Measurements from ENCODE around the gene STARD13.

The STARD13 gene

DNA sequence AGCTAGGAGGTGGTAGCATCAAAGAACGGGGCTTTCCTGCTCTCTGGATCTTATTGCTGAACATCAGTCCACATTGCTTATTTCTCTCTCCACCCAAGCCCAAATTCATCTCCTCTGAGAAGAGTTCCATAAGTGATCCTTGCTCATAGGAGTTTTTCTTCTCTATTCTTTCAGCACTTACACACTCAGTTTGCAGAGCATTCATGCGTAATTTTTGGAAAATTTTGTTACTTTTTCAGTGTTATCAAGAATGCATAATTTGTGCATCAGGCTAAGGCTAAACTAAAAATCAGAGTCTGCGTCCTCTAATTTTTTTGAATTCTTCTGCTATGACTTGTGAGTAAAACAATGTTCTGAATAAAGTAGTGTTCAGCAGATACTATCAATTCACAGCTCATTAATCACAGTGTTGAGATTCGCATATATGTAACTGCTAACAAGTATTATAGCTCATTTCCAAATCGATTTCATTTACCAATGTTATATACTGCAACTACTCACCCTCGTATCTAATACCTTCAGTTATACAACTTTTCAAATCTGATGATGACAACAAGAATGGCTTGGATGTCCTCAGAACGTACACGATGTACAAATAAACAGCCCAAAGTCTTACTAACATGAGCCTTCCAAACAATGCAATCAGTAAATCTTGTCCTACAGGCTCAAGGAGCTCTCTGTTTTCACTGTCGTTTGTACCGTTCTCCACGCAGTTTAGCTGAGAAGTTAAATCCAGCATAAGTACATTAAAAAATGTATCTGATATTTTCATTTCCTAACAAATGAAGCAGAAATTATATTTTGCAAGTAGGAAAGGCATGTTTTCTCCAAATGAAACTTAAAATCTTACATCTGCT, 36.4 kb upstream of the STARD13 start:
- no peak for DNase-seq (ENCODE audit: low read depth, low spot score)
- H3K9me3 ChIP-seq (ENCODE audit: control insufficient read depth, insufficient read depth, low read length), result no peaks in the 10 kb centered on the region
- no peak overlapping the region for H3K4me3 ChIP-seq (ENCODE audit: low read length)
- H3K27ac ChIP-seq (ENCODE audit: low read length), result no peak overlapping the region
- no peaks in the 10 kb centered on the region for H3K4me1 ChIP-seq (ENCODE audit: control insufficient read depth, insufficient read depth, low read length)
- no peaks in the 10 kb centered on the region; the same call in 1 of the 2 replicates for H3K27me3 ChIP-seq (ENCODE audit: control insufficient read depth, insufficient read depth, low read length)
- WGBS (ENCODE audit: insufficient coverage, insufficient read length), result 100% methylated on average over 2 of the region's 11 CpGs
- H3K36me3 ChIP-seq (ENCODE audit: control insufficient read depth, insufficient read depth, low read length), result no peaks in the 10 kb centered on the region

DNA sequence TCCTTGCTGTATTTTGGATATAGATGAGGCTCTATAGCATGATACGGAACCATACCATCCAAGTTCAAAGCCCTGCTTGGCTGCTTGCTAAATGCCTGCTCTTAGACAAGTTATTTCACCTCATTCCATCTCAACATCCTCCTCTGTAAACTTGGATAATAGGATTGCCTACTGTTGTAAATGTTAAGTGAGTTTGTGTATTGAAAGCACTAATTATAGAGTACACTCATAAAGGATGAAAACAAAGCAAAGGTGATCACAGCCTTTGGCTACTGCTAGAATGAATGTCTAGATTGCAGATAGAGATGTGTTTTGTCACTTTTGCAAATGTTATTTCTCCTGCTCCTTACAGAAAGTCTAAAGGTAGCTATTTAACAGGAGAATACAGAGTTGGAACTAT, 34.3 kb upstream of the STARD13 start:
- no peak for DNase-seq (ENCODE audit: low read depth, low spot score)

GRCh38 chr13:33318744-33319143, 33.2 kb upstream of the STARD13 start:
- Histone ChIP-seq H3K27ac (ENCODE audit: low read length) (no peak overlapping the region), H3K36me3 (ENCODE audit: control insufficient read depth, insufficient read depth, low read length) (no peaks in the 10 kb centered on the region), H3K4me3 (ENCODE audit: low read length) (no peak overlapping the region), H3K27me3 (ENCODE audit: control insufficient read depth, insufficient read depth, low read length) (no peaks in the 10 kb centered on the region; the same call in 1 of the 2 replicates), H3K4me1 (ENCODE audit: control insufficient read depth, insufficient read depth, low read length) (no peaks in the 10 kb centered on the region), H3K9me3 (ENCODE audit: control insufficient read depth, insufficient read depth, low read length) (no peaks in the 10 kb centered on the region)
- no peak for DNase-seq (ENCODE audit: low read depth, low spot score)
- WGBS (ENCODE audit: insufficient coverage, insufficient read length), result no CpG with 5 or more reads among the region's 2 CpGs

More for the DNA sequence above, 34.3 kb upstream of the STARD13 start:
- H3K9me3 ChIP-seq (ENCODE audit: control insufficient read depth, insufficient read depth, low read length), result no peaks in the 10 kb centered on the region
- H3K4me3 ChIP-seq (ENCODE audit: low read length), result no peak overlapping the region
- no peak overlapping the region for H3K27ac ChIP-seq (ENCODE audit: low read length)
- no CpG with 5 or more reads among the region's 1 CpG for WGBS (ENCODE audit: insufficient coverage, insufficient read length)
- no peaks in the 10 kb centered on the region for H3K36me3 ChIP-seq (ENCODE audit: control insufficient read depth, insufficient read depth, low read length)
- H3K27me3 ChIP-seq (ENCODE audit: control insufficient read depth, insufficient read depth, low read length), result no peaks in the 10 kb centered on the region; the same call in 1 of the 2 replicates
- no peaks in the 10 kb centered on the region for H3K4me1 ChIP-seq (ENCODE audit: control insufficient read depth, insufficient read depth, low read length)

DNA sequence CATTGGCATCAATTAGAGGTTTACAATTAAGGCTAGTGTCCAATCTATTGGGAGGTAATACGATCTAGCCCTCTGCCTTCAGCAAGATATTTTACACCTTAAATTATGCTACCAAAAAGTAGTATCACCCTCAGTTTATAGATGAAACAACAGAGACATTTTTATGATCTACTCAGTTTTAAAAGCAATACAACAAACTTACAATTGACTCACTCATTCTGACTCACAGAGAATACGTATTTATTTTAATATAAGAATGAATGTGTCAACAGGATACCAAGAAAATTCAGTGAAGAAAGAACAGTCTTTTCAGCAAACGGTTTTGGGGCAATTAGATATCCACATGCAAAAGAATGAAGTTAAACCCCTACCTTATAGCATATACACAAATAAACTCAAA, 32.5 kb upstream of the STARD13 start:
- Histone ChIP-seq H3K36me3 (ENCODE audit: control insufficient read depth, insufficient read depth, low read length) (no peaks in the 10 kb centered on the region), H3K27me3 (ENCODE audit: control insufficient read depth, insufficient read depth, low read length) (no peaks in the 10 kb centered on the region), H3K27ac (ENCODE audit: low read length) (no peak overlapping the region), H3K9me3 (ENCODE audit: control insufficient read depth, insufficient read depth, low read length) (no peaks in the 10 kb centered on the region), H3K4me1 (ENCODE audit: control insufficient read depth, insufficient read depth, low read length) (no peaks in the 10 kb centered on the region), H3K4me3 (ENCODE audit: low read length) (no peak overlapping the region)
- DNase-seq (ENCODE audit: low read depth, low spot score), result no peak
- WGBS (ENCODE audit: insufficient coverage, insufficient read length), result no CpG with 5 or more reads among the region's 3 CpGs

DNA sequence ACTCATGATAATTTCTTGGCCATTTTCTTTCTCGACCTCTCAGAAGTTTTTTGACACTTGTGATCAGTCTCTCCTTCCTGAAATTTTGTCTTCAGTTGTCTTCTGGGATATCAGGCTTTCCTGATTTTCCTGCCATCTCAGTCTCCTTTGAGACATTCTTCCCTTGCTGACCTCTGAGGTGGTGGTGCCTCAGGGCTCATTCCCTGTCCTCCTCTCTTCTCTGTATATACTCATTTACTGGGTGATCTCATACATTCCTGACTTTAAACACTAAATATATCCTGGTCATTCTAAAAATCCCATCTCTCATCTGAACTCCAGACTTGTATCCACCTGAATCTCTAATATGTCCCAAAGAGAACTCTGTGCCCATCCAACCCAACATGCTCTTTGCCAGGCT, 31.3 kb upstream of the STARD13 start:
- H3K4me1 ChIP-seq (ENCODE audit: control insufficient read depth, insufficient read depth, low read length), result no peaks in the 10 kb centered on the region
- no peak overlapping the region for H3K4me3 ChIP-seq (ENCODE audit: low read length)
- no peak overlapping the region for H3K27ac ChIP-seq (ENCODE audit: low read length)
- no peak for DNase-seq (ENCODE audit: low read depth, low spot score)
- WGBS (ENCODE audit: insufficient coverage, insufficient read length), result no CpG with 5 or more reads among the region's 1 CpG
- no peaks in the 10 kb centered on the region for H3K36me3 ChIP-seq (ENCODE audit: control insufficient read depth, insufficient read depth, low read length)
- H3K27me3 ChIP-seq (ENCODE audit: control insufficient read depth, insufficient read depth, low read length), result no peaks in the 10 kb centered on the region
- no peaks in the 10 kb centered on the region for H3K9me3 ChIP-seq (ENCODE audit: control insufficient read depth, insufficient read depth, low read length)

- Histone ChIP-seq H3K9me3 (ENCODE audit: control insufficient read depth, insufficient read depth, low read length) (no peaks in the 10 kb centered on the region), H3K4me1 (ENCODE audit: control insufficient read depth, insufficient read depth, low read length) (no peaks in the 10 kb centered on the region), H3K27me3 (ENCODE audit: control insufficient read depth, insufficient read depth, low read length) (no peaks in the 10 kb centered on the region), H3K36me3 (ENCODE audit: control insufficient read depth, insufficient read depth, low read length) (no peaks in the 10 kb centered on the region), H3K27ac (ENCODE audit: low read length) (no peak overlapping the region), H3K4me3 (ENCODE audit: low read length) (no peak overlapping the region)
- no CpG with 5 or more reads among the region's 1 CpG for WGBS (ENCODE audit: insufficient coverage, insufficient read length)
- no peak for DNase-seq (ENCODE audit: low read depth, low spot score)
Observed at GRCh38 chr13:33313504-33313903, 27.9 kb upstream of the STARD13 start.

DNA sequence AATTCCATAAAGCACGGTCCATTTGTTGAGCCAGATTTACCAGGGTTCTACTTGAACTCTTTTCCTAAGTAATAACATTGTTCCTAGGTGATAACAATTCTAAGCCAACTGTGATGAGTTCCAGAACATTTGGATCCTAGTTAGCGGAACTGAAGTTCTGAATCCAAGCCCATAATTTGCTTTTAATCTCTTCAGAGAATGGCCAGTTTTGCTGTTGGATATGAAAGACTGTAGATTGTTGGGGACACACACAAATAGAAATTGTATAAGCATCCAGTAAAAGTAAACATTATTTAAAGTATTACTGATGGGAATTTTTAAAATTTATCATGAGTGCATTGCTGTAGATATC, 27.3 kb upstream of the STARD13 start:
- no peaks in the 10 kb centered on the region for H3K9me3 ChIP-seq (ENCODE audit: control insufficient read depth, insufficient read depth, low read length)
- H3K36me3 ChIP-seq (ENCODE audit: control insufficient read depth, insufficient read depth, low read length), result no peaks in the 10 kb centered on the region
- H3K27me3 ChIP-seq (ENCODE audit: control insufficient read depth, insufficient read depth, low read length), result no peaks in the 10 kb centered on the region
- H3K27ac ChIP-seq (ENCODE audit: low read length), result no peak overlapping the region
- no peaks in the 10 kb centered on the region for H3K4me1 ChIP-seq (ENCODE audit: control insufficient read depth, insufficient read depth, low read length)
- DNase-seq (ENCODE audit: low read depth, low spot score), result no peak
- no CpG with 5 or more reads among the region's 2 CpGs for WGBS (ENCODE audit: insufficient coverage, insufficient read length)
- no peak overlapping the region for H3K4me3 ChIP-seq (ENCODE audit: low read length)

DNA sequence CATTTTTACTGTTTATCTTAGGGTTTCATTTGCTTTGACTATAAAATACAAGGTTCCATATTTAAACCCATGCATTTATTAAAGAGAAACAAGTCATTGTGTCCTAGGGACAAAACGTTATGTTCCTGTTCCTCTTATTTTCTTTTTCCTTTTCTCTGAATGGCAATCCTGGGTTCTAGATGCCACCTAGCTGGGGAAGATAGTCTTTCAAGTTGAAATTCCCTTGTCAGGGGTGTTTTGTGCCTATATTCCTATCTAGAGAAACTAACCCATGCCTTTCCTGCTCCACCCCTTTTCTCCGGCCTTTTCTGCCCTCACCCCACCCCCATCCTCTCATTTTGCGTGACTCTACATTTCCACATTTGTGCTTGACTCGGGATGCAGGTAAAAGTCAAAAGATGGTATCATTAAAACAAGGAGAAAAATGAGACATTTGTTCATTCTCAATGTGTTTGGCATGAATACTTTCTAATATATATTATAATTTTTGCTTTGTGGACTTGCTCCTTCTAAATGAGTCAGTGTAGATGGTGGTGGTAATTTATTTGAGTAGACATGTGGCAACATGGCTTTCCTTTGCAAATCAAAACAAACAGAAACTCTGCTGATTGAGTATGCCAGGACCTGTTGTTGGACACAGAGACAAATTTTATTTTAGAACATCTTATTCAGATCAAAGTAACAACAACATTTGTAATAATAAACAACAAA, 26.8 kb upstream of the STARD13 start:
- WGBS (ENCODE audit: insufficient coverage, insufficient read length), result no CpG with 5 or more reads among the region's 4 CpGs
- no peak overlapping the region for H3K4me3 ChIP-seq (ENCODE audit: low read length)
- H3K4me1 ChIP-seq (ENCODE audit: control insufficient read depth, insufficient read depth, low read length), result no peaks in the 10 kb centered on the region
- H3K27ac ChIP-seq (ENCODE audit: low read length), result no peak overlapping the region
- no peak for DNase-seq (ENCODE audit: low read depth, low spot score)
- H3K9me3 ChIP-seq (ENCODE audit: control insufficient read depth, insufficient read depth, low read length), result no peaks in the 10 kb centered on the region
- H3K36me3 ChIP-seq (ENCODE audit: control insufficient read depth, insufficient read depth, low read length), result no peaks in the 10 kb centered on the region
- no peaks in the 10 kb centered on the region for H3K27me3 ChIP-seq (ENCODE audit: control insufficient read depth, insufficient read depth, low read length)

GRCh38 chr13:33311040-33311439, 25.5 kb upstream of the STARD13 start:
- DNase-seq (ENCODE audit: low read depth, low spot score), result no peak
- WGBS (ENCODE audit: insufficient coverage, insufficient read length), result no CpG with 5 or more reads among the region's 2 CpGs

GRCh38 chr13:33310245-33311038, 24.9 kb upstream of the STARD13 start:
- WGBS (ENCODE audit: insufficient coverage, insufficient read length), result no CpG with 5 or more reads among the region's 4 CpGs
- Histone ChIP-seq H3K36me3 (ENCODE audit: control insufficient read depth, insufficient read depth, low read length) (no peaks in the 10 kb centered on the region), H3K4me1 (ENCODE audit: control insufficient read depth, insufficient read depth, low read length) (no peaks in the 10 kb centered on the region), H3K9me3 (ENCODE audit: control insufficient read depth, insufficient read depth, low read length) (no peaks in the 10 kb centered on the region), H3K27me3 (ENCODE audit: control insufficient read depth, insufficient read depth, low read length) (no peaks in the 10 kb centered on the region), H3K4me3 (ENCODE audit: low read length) (no peak overlapping the region), H3K27ac (ENCODE audit: low read length) (no peak overlapping the region)
- DNase-seq (ENCODE audit: low read depth, low spot score), result no peak

More at GRCh38 chr13:33311040-33311439, 25.5 kb upstream of the STARD13 start:
- Histone ChIP-seq H3K27me3 (ENCODE audit: control insufficient read depth, insufficient read depth, low read length) (no peaks in the 10 kb centered on the region), H3K36me3 (ENCODE audit: control insufficient read depth, insufficient read depth, low read length) (no peaks in the 10 kb centered on the region), H3K4me1 (ENCODE audit: control insufficient read depth, insufficient read depth, low read length) (no peaks in the 10 kb centered on the region), H3K9me3 (ENCODE audit: control insufficient read depth, insufficient read depth, low read length) (no peaks in the 10 kb centered on the region), H3K4me3 (ENCODE audit: low read length) (no peak overlapping the region), H3K27ac (ENCODE audit: low read length) (no peak overlapping the region)

All from iPS DF 6.9 (cell line).